GM19438 (cell line): ENCODE measurements around the gene KRT28.

Experiments used
- ATAC-seq: cut with Tn5 transposase; IDR thresholded peaks from one replicate; pipeline ENCODE4 v1.9.1; 2021; ENCODE audit warnings: low read depth; ENCODE audit not compliant: unreplicated experiment

The KRT28 gene, protein sequence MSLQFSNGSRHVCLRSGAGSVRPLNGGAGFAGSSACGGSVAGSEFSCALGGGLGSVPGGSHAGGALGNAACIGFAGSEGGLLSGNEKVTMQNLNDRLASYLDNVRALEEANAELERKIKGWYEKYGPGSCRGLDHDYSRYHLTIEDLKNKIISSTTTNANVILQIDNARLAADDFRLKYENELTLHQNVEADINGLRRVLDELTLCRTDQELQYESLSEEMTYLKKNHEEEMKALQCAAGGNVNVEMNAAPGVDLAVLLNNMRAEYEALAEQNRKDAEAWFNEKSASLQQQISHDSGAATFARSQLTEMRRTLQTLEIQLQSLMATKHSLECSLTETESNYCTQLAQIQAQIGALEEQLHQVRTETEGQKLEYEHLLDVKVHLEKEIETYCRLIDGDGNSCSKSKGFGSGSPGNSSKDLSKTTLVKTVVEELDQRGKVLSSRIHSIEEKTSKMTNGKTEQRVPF

DNA sequence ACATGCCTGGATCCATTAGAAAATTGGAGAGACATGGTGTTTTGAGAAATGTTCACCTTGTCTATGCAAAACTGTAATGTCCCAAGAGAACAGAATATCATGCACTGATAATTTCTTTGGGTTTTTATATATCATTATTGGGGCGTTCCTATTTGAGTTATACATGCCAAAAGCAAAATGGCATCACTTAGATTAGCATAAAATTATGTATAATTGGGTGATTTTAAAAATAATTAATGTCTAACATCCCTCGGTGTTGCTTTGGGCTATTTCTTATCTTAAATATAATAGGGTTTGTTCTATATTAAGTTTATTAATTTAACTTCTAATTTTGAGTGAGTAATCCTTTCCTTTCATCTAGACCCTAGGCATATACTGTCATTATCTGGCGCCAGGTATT, at the start of gene KRT28:
Gene KRT28 (minus strand): TSS at position 101 of the 400 bp plus-strand sequence. CDS start 66 bp downstream, at position 35.
- no peak for ATAC-seq

GRCh38 chr17:40848583-40849235, 49.0 kb upstream of the KRT28 start:
- ATAC-seq, result no peak

- no peak for ATAC-seq
Measured at GRCh38 chr17:40846515-40847144, 46.9 kb upstream of the KRT28 start.

DNA sequence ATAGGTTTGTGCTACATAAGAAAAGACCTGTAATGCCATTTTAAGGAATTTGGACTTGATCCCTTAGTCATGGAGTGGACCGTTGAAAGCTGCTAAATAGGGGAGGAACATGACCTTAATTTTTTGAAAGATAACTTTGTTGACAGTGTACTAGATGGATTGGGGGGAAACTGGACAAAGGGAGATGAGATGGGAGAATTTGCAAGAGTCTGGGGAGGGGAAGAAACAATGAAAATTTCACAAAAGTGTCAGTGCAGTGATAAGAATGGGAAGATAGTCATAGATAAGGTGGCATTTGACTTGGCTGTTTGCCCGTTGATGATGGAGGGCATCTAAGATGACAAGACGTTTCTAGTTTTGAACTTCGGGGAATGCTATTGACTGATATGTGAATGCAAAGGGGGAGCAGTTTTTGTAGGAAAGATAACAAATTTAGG, 44.9 kb upstream of the KRT28 start:
- no peak for ATAC-seq

- no peak for ATAC-seq
Measured at GRCh38 chr17:40843242-40843641, 43.5 kb upstream of the KRT28 start.

DNA sequence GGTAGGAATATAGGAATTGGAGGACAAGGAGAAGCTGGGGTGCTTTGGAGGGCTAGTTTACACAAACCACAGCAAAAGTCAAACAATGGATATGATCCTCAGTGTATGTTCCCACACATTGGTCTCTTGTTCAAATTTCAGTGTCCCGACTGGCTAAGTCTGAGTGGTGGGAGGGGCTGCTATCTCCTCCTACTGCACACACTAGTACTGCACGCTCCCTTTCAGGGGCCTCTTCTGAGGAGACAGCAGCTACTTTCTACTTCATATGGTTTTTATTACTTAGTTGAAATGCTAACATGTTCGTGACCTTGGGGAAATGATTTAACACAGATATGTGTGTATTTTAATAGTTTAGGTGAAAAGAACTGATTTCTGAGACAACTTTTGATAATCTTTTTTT, 41.5 kb upstream of the KRT28 start:
- no peak for ATAC-seq

DNA sequence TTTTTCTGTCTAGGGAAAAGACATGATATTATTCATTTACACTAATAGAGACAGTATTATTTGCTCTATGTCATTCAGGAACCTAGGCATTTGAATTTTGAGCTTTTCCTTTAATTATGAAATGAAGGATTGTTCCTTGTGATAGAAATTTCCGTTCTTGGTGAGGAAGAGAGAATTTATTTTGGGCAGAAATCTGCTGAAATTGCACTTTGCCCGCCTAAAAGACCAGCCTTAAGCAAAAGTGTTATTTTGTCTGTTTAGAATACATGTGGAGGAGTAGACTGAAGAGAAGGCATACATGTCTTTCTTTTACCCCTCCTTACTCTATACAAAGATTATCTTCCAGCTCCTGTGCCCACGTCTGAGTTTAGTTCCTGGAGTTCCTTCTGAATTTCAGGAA, 39.4 kb upstream of the KRT28 start:
- no peak for ATAC-seq

DNA sequence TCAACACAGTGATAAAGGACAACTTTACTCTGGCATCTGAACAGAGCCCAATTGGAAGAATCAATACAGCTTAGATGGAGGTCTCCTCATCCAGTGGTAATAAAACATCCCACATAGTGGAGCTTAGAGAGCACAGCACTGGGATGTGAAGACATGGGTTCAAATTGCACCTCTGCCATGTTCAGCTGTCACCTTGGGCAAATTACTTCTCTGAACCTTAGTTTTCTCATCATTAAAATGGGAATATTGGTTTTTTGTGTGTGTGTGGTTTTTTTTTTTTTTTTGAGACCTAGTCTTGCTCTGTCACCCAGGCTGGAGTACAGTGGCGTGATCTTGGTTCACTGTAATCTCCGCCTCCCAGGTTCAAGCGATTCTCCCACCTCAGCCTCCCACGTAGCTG, 36.3 kb upstream of the KRT28 start:
- ATAC-seq, result no peak

- no peak for ATAC-seq
Measured at GRCh38 chr17:40833882-40834281, 34.1 kb upstream of the KRT28 start.

DNA sequence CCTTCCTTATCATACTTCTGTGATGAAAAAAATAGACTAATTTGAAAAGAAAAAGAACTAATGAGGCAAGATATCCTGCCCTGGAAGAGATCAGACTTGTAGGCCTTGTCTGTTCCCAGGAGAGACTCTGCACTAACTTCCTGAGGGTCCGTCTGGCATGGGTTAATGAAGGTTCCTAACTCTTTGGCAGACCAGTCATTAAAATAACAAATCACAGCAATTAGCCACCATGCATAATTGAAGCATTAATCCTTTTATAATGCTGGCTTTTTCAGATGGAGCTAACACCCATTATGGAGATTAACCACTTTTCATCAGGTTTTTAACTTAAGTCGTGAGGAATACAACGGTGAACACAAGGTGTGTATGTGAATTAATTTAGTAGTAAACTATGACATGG, 33.1 kb upstream of the KRT28 start:
- no peak for ATAC-seq

DNA sequence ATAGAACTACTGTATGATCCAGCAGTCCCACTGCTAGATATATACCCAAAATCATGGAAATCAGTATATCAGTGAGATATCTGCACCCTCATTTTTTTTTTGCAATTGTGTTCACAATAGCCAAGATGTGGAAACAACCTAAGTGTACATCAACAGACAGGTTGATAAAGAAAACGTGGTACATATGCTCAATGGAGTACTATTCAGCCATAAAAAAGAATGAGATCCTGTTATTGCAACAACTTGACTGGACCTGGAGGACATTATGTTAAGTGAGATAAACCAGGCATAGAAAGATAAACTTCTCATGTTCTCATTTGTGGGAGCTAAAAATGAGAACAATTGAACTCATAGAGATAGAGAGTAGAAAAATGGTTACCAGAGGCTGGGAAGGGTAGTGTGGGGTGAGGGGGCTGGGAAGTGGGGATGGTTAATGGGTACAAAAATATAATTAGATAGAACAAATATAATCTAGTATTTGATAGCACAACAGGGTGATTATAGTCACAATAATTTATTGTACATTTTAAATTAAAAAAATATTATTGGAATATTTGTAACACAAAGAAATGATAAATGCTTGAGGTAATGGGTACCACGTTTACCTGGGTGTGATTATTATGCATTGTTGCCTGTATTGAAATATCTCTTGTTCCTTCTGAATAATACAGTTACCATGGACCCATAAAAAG, 30.5 kb upstream of the KRT28 start:
- ATAC-seq, result no peak

DNA sequence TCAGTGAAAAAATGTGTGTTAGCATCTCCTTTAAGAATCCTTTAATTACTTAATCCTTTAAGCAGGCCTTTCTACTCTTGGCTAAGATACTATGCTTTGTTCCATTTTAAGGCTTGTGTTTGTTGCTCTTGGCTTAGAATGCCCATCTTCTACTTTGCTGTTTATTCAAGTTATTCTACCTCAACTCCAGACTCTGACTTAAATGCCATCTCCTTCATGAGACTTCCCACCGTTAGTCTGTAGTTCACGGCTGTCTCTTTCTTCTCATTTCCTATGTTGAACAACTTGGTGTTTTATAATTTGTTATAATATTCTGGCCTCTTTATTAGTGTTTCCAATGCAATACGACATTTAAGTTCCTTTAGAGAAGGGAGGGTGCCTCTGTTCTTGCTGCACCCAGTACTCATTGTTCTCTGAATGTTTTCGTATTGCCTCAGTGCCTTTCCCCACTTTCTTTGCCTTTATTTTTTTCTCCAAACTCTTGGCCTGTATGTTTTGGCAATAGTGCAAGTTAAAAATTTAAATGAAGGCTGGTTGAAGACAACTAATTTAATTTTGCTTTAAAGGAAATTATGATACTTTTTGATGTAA, 28.8 kb upstream of the KRT28 start:
- no peak for ATAC-seq

DNA sequence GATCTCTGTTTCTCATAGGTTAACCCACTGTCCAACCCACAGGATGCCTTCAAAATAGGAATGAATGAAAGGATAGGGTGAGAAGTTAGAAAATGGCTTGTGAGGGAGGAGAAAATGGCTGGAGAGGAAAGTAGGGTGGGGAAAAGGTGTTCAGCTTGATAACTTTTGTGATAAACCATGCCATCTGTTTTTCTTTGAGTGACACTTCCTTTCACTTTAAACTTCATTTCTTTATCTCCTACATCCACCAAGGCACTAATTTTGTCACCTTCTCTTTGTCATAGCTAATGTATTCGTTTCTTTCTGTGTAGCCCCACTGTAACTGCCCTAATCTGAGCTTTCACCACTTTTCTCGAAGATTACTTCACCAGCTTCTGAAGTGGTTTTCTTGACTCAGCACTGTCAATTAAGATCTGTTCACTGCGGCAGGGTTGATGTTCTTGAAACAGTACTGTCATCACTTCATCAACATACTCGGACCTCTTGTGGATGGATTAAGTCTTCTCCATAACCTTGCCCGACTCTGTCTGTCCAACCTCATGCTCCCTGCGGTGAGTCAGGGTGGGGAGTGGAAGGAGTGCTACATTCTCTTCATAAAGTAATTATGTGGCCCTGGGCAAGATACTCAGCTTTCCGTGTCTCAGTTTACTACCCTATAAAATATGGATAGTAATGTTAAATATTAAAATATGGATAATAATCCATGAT, 28.1 kb upstream of the KRT28 start:
- ATAC-seq, result no peak

DNA sequence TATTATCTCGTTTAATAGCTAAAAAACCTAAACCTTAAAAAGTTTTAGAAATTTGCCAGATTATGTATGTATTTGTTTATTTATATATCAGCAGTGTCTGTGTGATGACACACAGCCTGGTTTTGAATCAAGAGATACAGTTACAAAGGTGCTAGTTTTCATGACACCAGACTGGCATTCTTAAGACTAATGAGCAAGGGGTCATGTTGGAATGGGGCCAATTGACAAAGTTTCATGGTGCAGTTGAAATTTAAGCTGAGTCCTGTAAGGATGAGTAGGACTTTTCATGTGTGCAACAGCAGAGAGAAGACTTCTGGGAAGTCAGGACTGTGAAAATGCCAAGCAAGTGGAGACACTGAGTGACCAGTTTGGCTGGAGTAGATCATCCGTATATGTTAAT, 25.8 kb upstream of the KRT28 start:
- no peak for ATAC-seq

- ATAC-seq, result no peak
Measured at GRCh38 chr17:40824015-40824832, 24.5 kb upstream of the KRT28 start.

DNA sequence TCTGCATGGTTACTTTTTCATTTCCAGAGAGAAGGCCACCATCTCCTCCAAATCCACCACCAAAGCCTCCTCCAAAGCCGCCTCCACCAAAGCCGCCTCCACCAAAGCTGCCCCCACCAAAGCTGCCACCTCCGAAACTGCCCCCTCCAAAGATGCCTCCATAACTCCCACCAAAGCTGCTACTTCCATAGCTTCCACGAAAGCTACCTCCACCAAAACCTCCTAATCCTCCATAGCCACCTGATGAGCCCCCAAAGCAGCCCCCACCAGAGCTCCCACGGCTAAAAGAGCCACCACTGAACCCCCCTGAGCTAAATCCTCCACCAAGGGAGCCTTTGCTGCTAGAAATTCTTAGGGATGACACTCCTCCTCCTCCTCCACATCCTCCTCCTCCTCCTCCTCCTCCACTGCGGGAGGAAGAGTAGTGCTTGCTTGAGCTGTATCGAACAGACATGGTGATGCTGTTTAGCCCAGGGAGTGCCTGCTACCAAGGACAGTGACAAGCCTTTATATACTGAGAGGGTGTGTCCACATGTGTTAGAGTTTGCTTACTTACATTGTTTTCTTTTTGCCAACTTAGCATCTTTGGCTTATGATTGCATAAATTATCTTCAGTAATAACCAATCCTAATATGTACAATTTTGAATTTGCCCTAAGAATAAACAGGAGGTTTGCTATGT, 22.5 kb upstream of the KRT28 start, which contains the start of gene KRT10:
Gene KRT10 (minus strand): TSS at position 483 of the 681 bp plus-strand sequence. CDS start 29 bp downstream, at position 454.
- no peak for ATAC-seq

- no peak for ATAC-seq
Measured at GRCh38 chr17:40821536-40821935, 21.8 kb upstream of the KRT28 start.

DNA sequence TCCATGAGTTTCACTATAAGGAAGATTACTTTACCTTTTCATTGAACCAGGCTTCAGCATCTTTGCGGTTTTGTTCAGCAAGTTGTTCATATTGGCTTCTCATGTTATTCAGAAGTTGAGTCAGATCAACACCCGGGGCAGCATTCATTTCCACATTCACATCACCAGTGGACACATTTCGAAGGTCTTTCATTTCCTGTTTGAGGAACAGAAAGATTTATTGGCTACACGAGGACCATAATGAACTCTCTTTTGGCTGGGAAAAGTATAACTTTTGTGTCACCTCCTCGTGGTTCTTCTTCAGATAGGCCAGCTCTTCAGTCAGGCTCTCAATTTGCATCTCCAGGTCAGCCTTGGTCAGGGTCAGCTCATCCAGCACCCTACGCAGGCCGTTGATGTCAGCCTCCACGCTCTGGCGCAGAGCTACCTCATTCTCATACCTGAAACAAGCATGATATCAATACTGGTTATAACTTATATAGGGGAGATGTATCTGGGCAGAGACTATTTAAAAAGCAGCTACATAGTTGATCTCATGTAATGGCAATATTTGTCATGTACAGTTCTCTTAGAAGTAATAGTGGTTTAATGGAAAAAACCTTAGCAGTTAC, 20.6 kb upstream of the KRT28 start:
- ATAC-seq, result no peak
